ENCODE data around the gene CYP3A4.
"Not testable (repeated sequence)": the region's sequence is repeated elsewhere in the genome, so short reads cannot be mapped to it uniquely, and the experiment has no call there.

CYP3A4 gene

GRCh38 chr7:99791667-99792369 lies 7.8 kb upstream of the CYP3A4 start:
- no peak for DNase-seq

- DNase-seq, result no peak
These were observed 7.0 kb upstream of the CYP3A4 start for GRCh38 chr7:99791021-99791420.

- DNase-seq, result no peak
These were observed 6.4 kb upstream of the CYP3A4 start for GRCh38 chr7:99790407-99790806.

- DNase-seq, result no peak
These were observed 5.6 kb upstream of the CYP3A4 start for GRCh38 chr7:99789441-99790070.

- no peak for DNase-seq
These were observed 4.6 kb upstream of the CYP3A4 start for GRCh38 chr7:99788554-99788953.

- no peak for DNase-seq
These were observed 2.8 kb upstream of the CYP3A4 start for GRCh38 chr7:99786726-99787335.

GRCh38 chr7:99785654-99786053 lies 1.7 kb upstream of the CYP3A4 start:
- not testable (repeated sequence) for DNase-seq

- peak; percentile 6 for DNase-seq
These were observed 1.7 kb downstream of the CYP3A4 start for GRCh38 chr7:99782012-99782953.

GRCh38 chr7:99780588-99780987 lies 3.4 kb downstream of the CYP3A4 start:
- DNase-seq, result no peak

- no peak for DNase-seq
These were observed 4.0 kb downstream of the CYP3A4 start for GRCh38 chr7:99779949-99780348.

GRCh38 chr7:99778880-99779279 lies 5.1 kb downstream of the CYP3A4 start:
- no peak for DNase-seq

GRCh38 chr7:99773395-99773794 lies 10.6 kb downstream of the CYP3A4 start:
- not testable (repeated sequence) for DNase-seq

GRCh38 chr7:99772565-99772964 lies 11.4 kb downstream of the CYP3A4 start:
- no peak for DNase-seq

GRCh38 chr7:99769494-99769893 lies 14.5 kb downstream of the CYP3A4 start:
- not testable (repeated sequence) for DNase-seq

GRCh38 chr7:99768471-99768870 lies 15.5 kb downstream of the CYP3A4 start:
- no peak for DNase-seq

GRCh38 chr7:99767662-99768061 lies 16.3 kb downstream of the CYP3A4 start:
- DNase-seq, result no peak

- no peak for DNase-seq
These were observed 17.4 kb downstream of the CYP3A4 start for GRCh38 chr7:99766484-99767099.

GRCh38 chr7:99764478-99764877 lies 19.5 kb downstream of the CYP3A4 start:
- no peak for DNase-seq

GRCh38 chr7:99762680-99763327 lies 21.2 kb downstream of the CYP3A4 start:
- peak; percentile 8 for DNase-seq

GRCh38 chr7:99755085-99755484 lies 28.9 kb downstream of the CYP3A4 start:
- no peak for DNase-seq

GRCh38 chr7:99752356-99752755 lies 31.6 kb downstream of the CYP3A4 start:
- no peak for DNase-seq
